ENCODE measurements around the gene EGFR.

Gene EGFR

DNA sequence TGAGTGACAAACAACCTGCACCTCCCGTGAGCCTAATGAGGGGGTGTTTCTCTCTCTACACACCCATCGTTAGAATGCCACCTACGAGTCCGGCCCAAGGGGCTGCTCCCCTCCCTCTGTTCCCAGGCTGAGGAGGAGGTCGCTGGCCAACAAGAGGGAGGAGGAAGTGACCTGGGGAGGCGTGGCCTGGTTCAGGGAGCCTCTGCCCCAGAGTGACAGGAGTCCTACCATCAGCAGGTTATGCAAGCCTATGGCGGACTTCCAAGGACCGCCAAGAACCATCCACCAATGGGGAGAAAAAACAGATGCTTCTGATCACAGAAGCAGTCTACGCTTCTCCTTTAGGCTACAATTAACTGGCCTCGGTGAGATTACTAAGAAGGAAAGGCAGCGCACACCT is 12.3 kb upstream of the EGFR start (continued):
- TF ChIP-seq, protein P1, sequence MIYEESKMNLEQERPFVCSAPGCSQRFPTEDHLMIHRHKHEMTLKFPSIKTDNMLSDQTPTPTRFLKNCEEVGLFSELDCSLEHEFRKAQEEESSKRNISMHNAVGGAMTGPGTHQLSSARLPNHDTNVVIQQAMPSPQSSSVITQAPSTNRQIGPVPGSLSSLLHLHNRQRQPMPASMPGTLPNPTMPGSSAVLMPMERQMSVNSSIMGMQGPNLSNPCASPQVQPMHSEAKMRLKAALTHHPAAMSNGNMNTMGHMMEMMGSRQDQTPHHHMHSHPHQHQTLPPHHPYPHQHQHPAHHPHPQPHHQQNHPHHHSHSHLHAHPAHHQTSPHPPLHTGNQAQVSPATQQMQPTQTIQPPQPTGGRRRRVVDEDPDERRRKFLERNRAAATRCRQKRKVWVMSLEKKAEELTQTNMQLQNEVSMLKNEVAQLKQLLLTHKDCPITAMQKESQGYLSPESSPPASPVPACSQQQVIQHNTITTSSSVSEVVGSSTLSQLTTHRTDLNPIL (CRISPR knock-in tag; IDR thresholded peaks at IDR 0.05; ENCODE audit: low read depth), result no peak
- TF ChIP-seq CSDC2 (CRISPR knock-in tag; IDR thresholded peaks at IDR 0.05), result no peak
- TF ChIP-seq PPARA (CRISPR knock-in tag; IDR thresholded peaks at IDR 0.05; ENCODE audit: borderline replicate concordance), result no peak
- no peak for TF ChIP-seq ZFP30 (CRISPR knock-in tag; IDR thresholded peaks at IDR 0.05)
- no peak for TF ChIP-seq ZFP3 (CRISPR knock-in tag; IDR thresholded peaks at IDR 0.05)
- no peak for TF ChIP-seq ZNF8 (CRISPR knock-in tag; IDR thresholded peaks at IDR 0.05)
- no peak for TF ChIP-seq TOX (CRISPR knock-in tag; IDR thresholded peaks at IDR 0.05; ENCODE audit: borderline replicate concordance)

DNA sequence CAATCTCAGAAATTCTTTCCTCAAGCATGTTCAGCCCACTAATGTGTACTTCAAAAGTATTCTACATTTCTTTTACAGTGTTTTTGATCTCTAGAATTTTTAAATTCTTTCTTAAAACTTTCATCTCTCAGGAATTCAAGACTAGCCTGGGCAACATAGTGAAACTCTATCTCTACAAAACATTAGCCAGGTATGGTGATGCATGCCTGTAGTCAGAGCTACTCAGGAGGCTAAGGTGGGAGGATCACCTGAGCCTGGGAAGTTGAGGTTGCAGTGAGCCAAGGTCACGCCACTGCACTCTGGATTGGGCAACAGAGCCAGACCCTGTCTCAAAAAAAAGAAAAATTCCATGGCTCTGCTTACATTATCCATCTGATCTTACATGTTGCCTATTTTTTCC is 5.0 kb upstream of the EGFR start:
- ATAC-seq, result no peak
- TF ChIP-seq ISL1 (CRISPR knock-in tag; IDR thresholded peaks at IDR 0.05) (no peak), SNAI2 (CRISPR knock-in tag; IDR thresholded peaks at IDR 0.05) (no peak), ZFP30 (CRISPR knock-in tag; IDR thresholded peaks at IDR 0.05) (no peak), GLIS3 (CRISPR knock-in tag; IDR thresholded peaks at IDR 0.05) (no peak), BACH2 (CRISPR knock-in tag; IDR thresholded peaks at IDR 0.05; ENCODE audit: borderline replicate concordance) (no peak)
- TF ChIP-seq, protein P1 (CRISPR knock-in tag; IDR thresholded peaks at IDR 0.05; ENCODE audit: low read depth), result no peak
- TF ChIP-seq, protein P2, sequence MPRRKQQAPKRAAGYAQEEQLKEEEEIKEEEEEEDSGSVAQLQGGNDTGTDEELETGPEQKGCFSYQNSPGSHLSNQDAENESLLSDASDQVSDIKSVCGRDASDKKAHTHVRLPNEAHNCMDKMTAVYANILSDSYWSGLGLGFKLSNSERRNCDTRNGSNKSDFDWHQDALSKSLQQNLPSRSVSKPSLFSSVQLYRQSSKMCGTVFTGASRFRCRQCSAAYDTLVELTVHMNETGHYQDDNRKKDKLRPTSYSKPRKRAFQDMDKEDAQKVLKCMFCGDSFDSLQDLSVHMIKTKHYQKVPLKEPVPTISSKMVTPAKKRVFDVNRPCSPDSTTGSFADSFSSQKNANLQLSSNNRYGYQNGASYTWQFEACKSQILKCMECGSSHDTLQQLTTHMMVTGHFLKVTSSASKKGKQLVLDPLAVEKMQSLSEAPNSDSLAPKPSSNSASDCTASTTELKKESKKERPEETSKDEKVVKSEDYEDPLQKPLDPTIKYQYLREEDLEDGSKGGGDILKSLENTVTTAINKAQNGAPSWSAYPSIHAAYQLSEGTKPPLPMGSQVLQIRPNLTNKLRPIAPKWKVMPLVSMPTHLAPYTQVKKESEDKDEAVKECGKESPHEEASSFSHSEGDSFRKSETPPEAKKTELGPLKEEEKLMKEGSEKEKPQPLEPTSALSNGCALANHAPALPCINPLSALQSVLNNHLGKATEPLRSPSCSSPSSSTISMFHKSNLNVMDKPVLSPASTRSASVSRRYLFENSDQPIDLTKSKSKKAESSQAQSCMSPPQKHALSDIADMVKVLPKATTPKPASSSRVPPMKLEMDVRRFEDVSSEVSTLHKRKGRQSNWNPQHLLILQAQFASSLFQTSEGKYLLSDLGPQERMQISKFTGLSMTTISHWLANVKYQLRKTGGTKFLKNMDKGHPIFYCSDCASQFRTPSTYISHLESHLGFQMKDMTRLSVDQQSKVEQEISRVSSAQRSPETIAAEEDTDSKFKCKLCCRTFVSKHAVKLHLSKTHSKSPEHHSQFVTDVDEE (CRISPR knock-in tag; IDR thresholded peaks at IDR 0.05), result no peak
- TF ChIP-seq, protein P3, sequence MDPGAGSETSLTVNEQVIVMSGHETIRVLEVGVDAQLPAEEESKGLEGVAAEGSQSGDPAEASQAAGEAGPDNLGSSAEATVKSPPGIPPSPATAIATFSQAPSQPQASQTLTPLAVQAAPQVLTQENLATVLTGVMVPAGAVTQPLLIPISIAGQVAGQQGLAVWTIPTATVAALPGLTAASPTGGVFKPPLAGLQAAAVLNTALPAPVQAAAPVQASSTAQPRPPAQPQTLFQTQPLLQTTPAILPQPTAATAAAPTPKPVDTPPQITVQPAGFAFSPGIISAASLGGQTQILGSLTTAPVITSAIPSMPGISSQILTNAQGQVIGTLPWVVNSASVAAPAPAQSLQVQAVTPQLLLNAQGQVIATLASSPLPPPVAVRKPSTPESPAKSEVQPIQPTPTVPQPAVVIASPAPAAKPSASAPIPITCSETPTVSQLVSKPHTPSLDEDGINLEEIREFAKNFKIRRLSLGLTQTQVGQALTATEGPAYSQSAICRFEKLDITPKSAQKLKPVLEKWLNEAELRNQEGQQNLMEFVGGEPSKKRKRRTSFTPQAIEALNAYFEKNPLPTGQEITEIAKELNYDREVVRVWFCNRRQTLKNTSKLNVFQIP (CRISPR knock-in tag; IDR thresholded peaks at IDR 0.05; ENCODE audit: borderline replicate concordance, low read depth), result no peak

DNA sequence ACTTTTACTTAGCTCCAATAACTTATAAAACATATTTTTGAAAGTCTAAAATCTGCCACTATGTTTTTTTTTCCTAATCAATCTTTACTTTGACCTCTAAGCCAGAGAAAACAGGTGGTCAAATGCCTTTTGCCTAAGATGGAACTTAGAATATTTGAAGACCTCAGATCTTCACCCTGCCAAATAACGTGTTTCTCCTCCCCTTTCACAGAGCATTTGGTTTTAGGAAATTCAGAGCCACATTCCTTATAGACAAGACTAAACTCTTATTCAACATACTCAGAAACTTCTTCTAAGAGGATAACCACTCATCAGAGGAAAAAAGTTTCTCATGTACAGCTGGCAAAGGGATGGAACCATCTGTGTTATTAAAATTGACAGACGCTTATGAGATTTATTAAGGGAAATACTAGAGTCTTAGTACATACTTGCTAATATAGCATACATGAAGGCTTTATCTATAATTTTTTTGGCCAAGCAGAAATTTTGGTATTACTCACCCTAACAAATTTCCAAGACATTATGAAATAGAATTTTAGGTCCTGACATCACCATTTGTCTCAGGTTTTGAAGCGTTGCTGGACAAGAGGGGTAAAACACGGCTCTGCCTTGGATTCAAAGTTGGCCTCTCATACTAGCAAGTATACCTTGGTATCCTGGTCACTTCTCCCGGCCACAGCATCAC is 2.6 kb upstream of the EGFR start:
- ATAC-seq, result no peak
- TF ChIP-seq, protein P4, sequence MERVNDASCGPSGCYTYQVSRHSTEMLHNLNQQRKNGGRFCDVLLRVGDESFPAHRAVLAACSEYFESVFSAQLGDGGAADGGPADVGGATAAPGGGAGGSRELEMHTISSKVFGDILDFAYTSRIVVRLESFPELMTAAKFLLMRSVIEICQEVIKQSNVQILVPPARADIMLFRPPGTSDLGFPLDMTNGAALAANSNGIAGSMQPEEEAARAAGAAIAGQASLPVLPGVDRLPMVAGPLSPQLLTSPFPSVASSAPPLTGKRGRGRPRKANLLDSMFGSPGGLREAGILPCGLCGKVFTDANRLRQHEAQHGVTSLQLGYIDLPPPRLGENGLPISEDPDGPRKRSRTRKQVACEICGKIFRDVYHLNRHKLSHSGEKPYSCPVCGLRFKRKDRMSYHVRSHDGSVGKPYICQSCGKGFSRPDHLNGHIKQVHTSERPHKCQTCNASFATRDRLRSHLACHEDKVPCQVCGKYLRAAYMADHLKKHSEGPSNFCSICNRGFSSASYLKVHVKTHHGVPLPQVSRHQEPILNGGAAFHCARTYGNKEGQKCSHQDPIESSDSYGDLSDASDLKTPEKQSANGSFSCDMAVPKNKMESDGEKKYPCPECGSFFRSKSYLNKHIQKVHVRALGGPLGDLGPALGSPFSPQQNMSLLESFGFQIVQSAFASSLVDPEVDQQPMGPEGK (CRISPR knock-in tag; IDR thresholded peaks at IDR 0.05; ENCODE audit: borderline replicate concordance), result no peak
- TF ChIP-seq ZNF70 (CRISPR knock-in tag; IDR thresholded peaks at IDR 0.05) (no peak), CSDC2 (CRISPR knock-in tag; IDR thresholded peaks at IDR 0.05) (no peak), ZC3H10 (CRISPR knock-in tag; IDR thresholded peaks at IDR 0.05) (no peak)
- TF ChIP-seq, protein P2 (CRISPR knock-in tag; IDR thresholded peaks at IDR 0.05), result no peak

All from SK-N-SH treated with all-trans-retinoic acid at 6 μM for 48 hours (cell line).